Thyroid gland (tissue), 4 donors: ENCODE measurements around the gene ST6GALNAC2. TPM values are rescaled to one million over a fixed set of nuclear protein-coding genes. Genes with fewer than 3 reads are reported as not detected.

Experiments
- DNase-seq, 2 donors: peaks; one replicate each; pipeline ENCODE4 v3.0.0-alpha.2; 2019
- H3K27ac ChIP-seq, 3 donors: fragments of 200-600 bp; sonication (generic); 1 replicate in 2 of 3; 2 replicates in 1 of 3; pipeline ENCODE4 v1.5.1; 2016 to 2019; ENCODE audit warnings: mild to moderate bottlenecking in 1 of 3, moderate library complexity in 1 of 3
- H3K27me3 ChIP-seq: fragments of 200-600 bp; sonication (generic); one replicate; pipeline ENCODE4 v1.5.1; 2019
- H3K36me3 ChIP-seq, 2 donors: fragments of 200-600 bp; sonication (generic); one replicate each; pipeline ENCODE4 v1.5.1; 2016 to 2019
- H3K4me1 ChIP-seq, 2 donors: fragments of 200-600 bp; sonication (generic); one replicate each; pipeline ENCODE4 v1.5.1; 2017 to 2019
- H3K4me3 ChIP-seq, 3 donors: fragments of 200-600 bp; sonication (generic); replicated peaks in 1 of 3; 1 replicate in 2 of 3; 2 replicates in 1 of 3; pipeline ENCODE4 v1.5.1; 2016; ENCODE audit warnings: mild to moderate bottlenecking in 1 of 3
- H3K9me3 ChIP-seq: fragments of 200-600 bp; sonication (generic); one replicate; pipeline ENCODE4 v1.5.1; 2017
- POLR2A ChIP-seq, 2 donors: fragments of 450-650 bp; IDR thresholded peaks; one replicate each; pipeline ENCODE4 v1.6.1; 2017; ENCODE audit warnings: antibody characterized with exemption in 2 of 2, mild to moderate bottlenecking in 2 of 2, moderate library complexity in 1 of 2
- WGBS, 2 donors: methylation state at CpG; one replicate each; pipeline ENCODE4 v1.1.5; 2017; 5-methylcytosine and 5-hydroxymethylcytosine counted together
- intact Hi-C: fragments of 100-400 bp; cut with DNase I; formaldehyde crosslinking; loops from one replicate; pipeline ENCODE4 v1.15.1; 2023
- total RNA-seq, 4 donors: library from RNA; depleted of rRNA; stranded (reverse); fragments of >200 nt; gene quantifications; one replicate each; pipeline ENCODE4 v1.2.3, GENCODE V29; 2016
- TF ChIP-seq, protein P1 (sequence below), 6 experiments: fragments of 200-600 bp in 3 of 6; fragments of 450-650 bp in 3 of 6; sonication (generic) in 3 of 6; IDR thresholded peaks; one replicate each; pipeline ENCODE4 v1.5.1; 2016 to 2019; ENCODE audit warnings: antibody characterized with exemption in 6 of 6, mild to moderate bottlenecking in 2 of 6, inconsistent platforms in 1 of 6, moderate library complexity in 1 of 6

The ST6GALNAC2 gene
- total RNA-seq, 4 donors from 2014 or later: 32.7 to 65.4 (median 42.6) TPM

DNA sequence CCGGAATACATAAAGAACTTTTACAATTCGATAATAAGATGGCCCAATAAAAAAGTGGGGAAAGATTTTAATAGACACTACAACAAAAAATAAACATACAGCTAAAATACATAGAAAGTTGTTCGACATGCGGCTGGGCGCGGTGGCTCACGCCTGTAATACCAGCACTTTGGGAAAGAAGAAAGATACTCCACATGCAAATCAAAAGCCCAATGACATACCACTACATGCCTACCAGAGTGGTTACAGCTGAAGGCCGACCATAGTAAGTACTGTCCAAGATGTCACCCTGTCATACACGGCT, 36.5 kb downstream of the ST6GALNAC2 start:
- no peaks in the 10 kb centered on the region for H3K27me3 ChIP-seq
- DNase-seq: no peak
- no peaks in the 10 kb centered on the region for H3K36me3 ChIP-seq
- intact Hi-C loops: no loop called here
- TF ChIP-seq POLR2A (IDR thresholded peaks at IDR 0.05): no peak
- TF ChIP-seq, protein P1, sequence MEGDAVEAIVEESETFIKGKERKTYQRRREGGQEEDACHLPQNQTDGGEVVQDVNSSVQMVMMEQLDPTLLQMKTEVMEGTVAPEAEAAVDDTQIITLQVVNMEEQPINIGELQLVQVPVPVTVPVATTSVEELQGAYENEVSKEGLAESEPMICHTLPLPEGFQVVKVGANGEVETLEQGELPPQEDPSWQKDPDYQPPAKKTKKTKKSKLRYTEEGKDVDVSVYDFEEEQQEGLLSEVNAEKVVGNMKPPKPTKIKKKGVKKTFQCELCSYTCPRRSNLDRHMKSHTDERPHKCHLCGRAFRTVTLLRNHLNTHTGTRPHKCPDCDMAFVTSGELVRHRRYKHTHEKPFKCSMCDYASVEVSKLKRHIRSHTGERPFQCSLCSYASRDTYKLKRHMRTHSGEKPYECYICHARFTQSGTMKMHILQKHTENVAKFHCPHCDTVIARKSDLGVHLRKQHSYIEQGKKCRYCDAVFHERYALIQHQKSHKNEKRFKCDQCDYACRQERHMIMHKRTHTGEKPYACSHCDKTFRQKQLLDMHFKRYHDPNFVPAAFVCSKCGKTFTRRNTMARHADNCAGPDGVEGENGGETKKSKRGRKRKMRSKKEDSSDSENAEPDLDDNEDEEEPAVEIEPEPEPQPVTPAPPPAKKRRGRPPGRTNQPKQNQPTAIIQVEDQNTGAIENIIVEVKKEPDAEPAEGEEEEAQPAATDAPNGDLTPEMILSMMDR (IDR thresholded peaks at IDR 0.05): no peak
- no peak overlapping the region for H3K27ac ChIP-seq
- 89 to 93% methylated on average over 9 of the region's 9 CpGs for WGBS, 2 donors
- no peak overlapping the region for H3K4me3 ChIP-seq
- no peaks in the 10 kb centered on the region for H3K9me3 ChIP-seq
- H3K4me1 ChIP-seq: peaks cover 32 to 48% of the 10 kb centered on the region in 2 donors

DNA sequence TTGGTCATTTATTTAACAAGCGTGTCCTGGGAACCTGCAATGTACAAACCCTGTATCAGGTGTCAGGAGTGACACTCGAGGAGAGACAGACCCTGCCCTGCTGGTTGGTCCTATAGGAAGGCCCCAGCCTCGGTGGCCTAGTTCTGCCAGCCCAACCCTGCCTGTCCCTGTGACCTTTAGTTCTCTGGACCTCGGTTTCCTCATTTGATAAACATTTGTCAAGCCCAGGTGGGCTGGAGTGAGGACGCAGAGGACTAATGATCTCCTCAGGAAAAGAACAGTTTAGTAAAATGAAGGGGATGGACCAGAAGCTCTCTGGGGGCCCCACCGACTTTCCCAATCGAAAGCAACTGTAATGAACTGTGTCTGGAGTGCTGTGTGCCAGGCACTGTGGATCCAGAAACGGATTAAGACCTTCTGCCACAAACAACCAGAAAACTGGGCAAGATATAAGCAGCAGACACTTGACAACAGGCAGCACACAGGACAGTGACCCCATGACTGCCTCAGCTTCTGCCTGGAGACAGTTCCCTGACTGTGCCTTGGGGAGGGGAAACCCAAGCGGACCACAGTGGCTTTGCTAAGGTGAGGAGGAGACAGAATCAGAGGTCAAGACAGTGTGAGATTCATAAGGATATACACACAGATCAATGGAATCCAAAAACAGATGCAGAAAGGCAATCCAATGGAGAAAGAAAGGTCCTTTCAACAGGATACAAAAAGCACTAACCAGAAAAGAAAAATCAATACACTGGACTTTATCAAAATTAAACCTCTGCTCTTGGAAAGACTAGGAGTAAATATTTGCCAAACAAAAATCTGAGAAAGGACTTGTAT, 37.1 kb downstream of the ST6GALNAC2 start:
- no peak for DNase-seq
- H3K9me3 ChIP-seq: no peaks in the 10 kb centered on the region
- peaks cover 27 to 44% of the 10 kb centered on the region in 2 donors for H3K4me1 ChIP-seq
- H3K27ac ChIP-seq: no peak overlapping the region
- WGBS, 2 donors: 66 to 78% methylated on average over 8 to 9 of the region's 9 CpGs
- no peak overlapping the region for H3K4me3 ChIP-seq
- intact Hi-C loops: no loop called here
- TF ChIP-seq POLR2A (IDR thresholded peaks at IDR 0.05): no peak
- H3K27me3 ChIP-seq: no peaks in the 10 kb centered on the region
- H3K36me3 ChIP-seq: no peaks in the 10 kb centered on the region

DNA sequence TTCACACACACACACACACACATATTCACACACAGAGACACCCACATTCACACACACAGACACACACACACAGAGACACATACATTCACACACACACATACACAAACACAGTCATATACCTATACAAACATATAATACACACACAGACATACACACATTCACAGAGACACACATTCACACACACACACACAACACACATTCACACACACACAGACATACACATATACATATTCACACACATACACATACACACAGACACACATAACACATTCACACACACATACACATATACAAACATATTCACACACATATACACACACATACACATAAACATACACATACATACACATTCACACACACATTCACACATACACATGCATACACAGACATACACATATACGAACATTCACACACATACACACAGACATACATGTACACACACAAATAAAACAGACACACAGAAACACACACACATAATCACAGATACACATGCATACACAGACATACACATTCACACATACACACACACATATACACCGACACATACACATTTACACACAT, 37.9 kb downstream of the ST6GALNAC2 start:
- TF ChIP-seq POLR2A (IDR thresholded peaks at IDR 0.05): no peak
- TF ChIP-seq, protein P1 (IDR thresholded peaks at IDR 0.05): peak in 1 of 6 experiments; percentile 32

DNA sequence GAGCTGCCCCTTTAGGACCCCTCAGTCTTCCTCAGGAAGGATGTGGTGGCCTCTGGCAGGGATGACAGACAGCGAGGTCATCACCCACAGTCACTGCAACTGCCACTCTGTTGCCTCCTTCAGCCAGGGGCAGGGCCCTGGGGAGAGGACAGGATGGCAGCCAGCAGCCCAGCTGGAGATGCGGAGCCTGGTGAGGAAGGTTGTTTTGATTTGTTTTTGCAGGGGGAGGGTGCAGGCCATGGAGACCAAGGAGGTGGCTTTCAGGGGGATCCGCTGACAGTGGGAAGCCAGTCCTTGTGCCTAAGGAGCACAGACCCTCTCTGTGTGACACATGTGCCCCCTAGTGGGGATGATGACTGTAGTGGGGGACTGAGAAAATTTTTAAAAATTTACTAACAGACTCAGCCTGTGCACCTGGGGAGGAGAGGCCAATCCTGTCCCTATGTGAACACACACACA, 38.4 kb downstream of the ST6GALNAC2 start:
- intact Hi-C loops: no loop called here
- peak overlapping the region in 2 of 3 donors; percentile 16 to 53 for H3K27ac ChIP-seq
- no peaks in the 10 kb centered on the region for H3K27me3 ChIP-seq
- H3K36me3 ChIP-seq: no peaks in the 10 kb centered on the region
- TF ChIP-seq POLR2A (IDR thresholded peaks at IDR 0.05): no peak
- TF ChIP-seq, protein P1 (IDR thresholded peaks at IDR 0.05): peak in 5 of 6 experiments; percentile 47 to 74 (median 65)
- H3K9me3 ChIP-seq: no peaks in the 10 kb centered on the region
- DNase-seq: peak; percentile 60 to 64
- H3K4me1 ChIP-seq: peaks cover 20 to 38% of the 10 kb centered on the region in 2 donors
- 37 to 49% methylated on average over 3 of the region's 3 CpGs for WGBS, 2 donors
- H3K4me3 ChIP-seq: no peak overlapping the region

More for the DNA sequence above, 37.9 kb downstream of the ST6GALNAC2 start:
- no peak for DNase-seq
- Histone ChIP-seq H3K4me3 (no peak overlapping the region), H3K4me1 (peaks cover 20 to 38% of the 10 kb centered on the region in 2 donors), H3K36me3 (no peaks in the 10 kb centered on the region), H3K27ac (no peak overlapping the region), H3K27me3 (no peaks in the 10 kb centered on the region), H3K9me3 (no peaks in the 10 kb centered on the region)
- intact Hi-C loops: no loop called here
- 89 to 93% methylated on average over 2 of the region's 2 CpGs for WGBS, 2 donors

DNA sequence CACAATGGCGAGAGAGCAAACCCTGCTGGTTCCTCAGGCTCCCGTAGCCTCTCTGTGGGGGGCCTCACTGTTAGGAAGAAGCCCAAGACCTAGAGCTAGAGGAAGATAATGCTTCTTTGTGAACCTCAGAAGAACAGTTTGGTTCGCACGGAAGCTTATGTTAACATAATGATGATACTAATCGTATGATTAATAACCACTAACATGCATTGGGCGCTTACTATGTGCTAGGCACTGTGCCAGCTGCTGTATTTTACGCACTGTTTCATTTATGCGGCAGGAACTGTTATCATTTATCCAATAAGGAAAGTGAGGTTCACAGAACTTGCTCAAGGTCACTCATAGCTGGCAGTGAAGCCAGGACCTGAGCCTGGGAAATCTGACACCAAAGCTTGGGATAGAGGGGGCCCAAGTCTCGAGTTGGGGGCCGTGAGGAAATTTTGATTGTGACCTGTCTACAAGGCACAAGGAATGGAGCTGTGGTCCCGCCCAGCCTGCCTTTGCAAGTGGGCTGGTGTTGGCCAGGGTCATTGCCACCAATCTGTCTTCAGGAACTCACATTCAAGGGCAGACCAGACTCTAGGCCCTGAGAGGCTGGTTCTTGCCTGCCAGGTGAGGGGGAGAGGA, 39.0 kb downstream of the ST6GALNAC2 start:
- WGBS, 2 donors: 68 to 87% methylated on average over 11 of the region's 11 CpGs
- H3K27me3 ChIP-seq: no peaks in the 10 kb centered on the region
- intact Hi-C loops: no loop called here
- DNase-seq: no peak
- H3K4me1 ChIP-seq: peaks cover 18 to 35% of the 10 kb centered on the region in 2 donors
- TF ChIP-seq, protein P1 (IDR thresholded peaks at IDR 0.05): no peak
- no peak for TF ChIP-seq POLR2A (IDR thresholded peaks at IDR 0.05)
- no peaks in the 10 kb centered on the region for H3K36me3 ChIP-seq
- H3K27ac ChIP-seq: peak overlapping the region in 2 of 3 donors; percentile 16 to 53
- H3K4me3 ChIP-seq: no peak overlapping the region
- no peaks in the 10 kb centered on the region for H3K9me3 ChIP-seq
